GM15510 (cell line): ENCODE data around the gene MTIF3.

ENCODE experiments used
- POLR2A ChIP-seq: IDR thresholded peaks from 3 replicates; pipeline ENCODE4 v1.6.1; 2011; ENCODE audit warnings: borderline replicate concordance; ENCODE audit not compliant: insufficient read length; ENCODE audit errors: extremely low read depth

Gene MTIF3

GRCh38 chr13:27406178-27406939, 44.0 kb downstream of the MTIF3 start:
- TF ChIP-seq POLR2A: no peak

GRCh38 chr13:27405546-27406134, 44.7 kb downstream of the MTIF3 start:
- no peak for TF ChIP-seq POLR2A

- no peak for TF ChIP-seq POLR2A
Observed at GRCh38 chr13:27404680-27405079, 45.7 kb downstream of the MTIF3 start.

GRCh38 chr13:27403727-27404385, 46.5 kb downstream of the MTIF3 start:
- no peak for TF ChIP-seq POLR2A

GRCh38 chr13:27403203-27403678, 47.1 kb downstream of the MTIF3 start:
- no peak for TF ChIP-seq POLR2A

GRCh38 chr13:27401210-27401609, 49.2 kb downstream of the MTIF3 start:
- TF ChIP-seq POLR2A: no peak

GRCh38 chr13:27398360-27398759, 52.0 kb downstream of the MTIF3 start:
- TF ChIP-seq POLR2A: no peak

GRCh38 chr13:27396252-27396846, 54.0 kb downstream of the MTIF3 start:
- TF ChIP-seq POLR2A: no peak

- TF ChIP-seq POLR2A: no peak
Observed at GRCh38 chr13:27395007-27395510, 55.3 kb downstream of the MTIF3 start.

- TF ChIP-seq POLR2A: no peak
Observed at GRCh38 chr13:27393101-27393500, 57.3 kb downstream of the MTIF3 start.

- TF ChIP-seq POLR2A: no peak
Observed at GRCh38 chr13:27391471-27391870, 58.9 kb downstream of the MTIF3 start.

- TF ChIP-seq POLR2A: no peak
Observed at GRCh38 chr13:27389891-27390290, 60.5 kb downstream of the MTIF3 start.

- no peak for TF ChIP-seq POLR2A
Observed at GRCh38 chr13:27388241-27388640, 62.1 kb downstream of the MTIF3 start.
